Renal cortex interstitium (tissue), 3 donors: ENCODE data around the gene NDUFA13. TPM values are rescaled to one million over a fixed set of nuclear protein-coding genes. Genes with fewer than 3 reads are reported as not detected.

ENCODE experiments used
- polyA plus RNA-seq, 3 donors: library from polyadenylated mRNA; unstranded; fragments of 120-200 nt; gene quantifications; one replicate each; pipeline ENCODE4 v1.2.1, GENCODE V29; 2013; ENCODE audit not compliant: insufficient read length in 3 of 3

NDUFA13 gene
- polyA plus RNA-seq, 3 donors = 241 to 343 (median 284) TPM

Other genes with a start within 250 kb of the NDUFA13 start
- 1 to 10 TPM; 2.3 to 4.7 (median 3.8) TPM for gene TM6SF2, start 242.9 kb upstream of the NDUFA13 start, polyA plus RNA-seq
- gene SUGP1, start 195.7 kb upstream of the NDUFA13 start, polyA plus RNA-seq = 10 to 100 TPM; 50.4 to 65.1 (median 64.6) TPM
- gene MAU2, start 195.4 kb upstream of the NDUFA13 start, polyA plus RNA-seq = 10 to 100 TPM; 45.0 to 85.6 (median 50.0) TPM
- gene GATAD2A, start 110.5 kb upstream of the NDUFA13 start, polyA plus RNA-seq = 10 to 100 TPM; 46.4 to 58.0 (median 54.2) TPM
- gene TSSK6, start 677 bp upstream of the NDUFA13 start, polyA plus RNA-seq = 1 to 10 TPM in 2 of 3 donors, under 1 TPM in 1; 0.59 to 1.4 (median 1.3) TPM
- 10 to 100 TPM in 1 of 3 donors, 1 to 10 TPM in 2; 6.8 to 12.4 (median 9.3) TPM for gene YJEFN3, start 12.7 kb downstream of the NDUFA13 start, polyA plus RNA-seq
- under 1 TPM; 0.11 to 0.26 (median 0.12) TPM for gene CILP2, start 22.0 kb downstream of the NDUFA13 start, polyA plus RNA-seq
- gene PBX4, start 102.5 kb downstream of the NDUFA13 start, polyA plus RNA-seq = 1 to 10 TPM; 2.6 to 9.1 (median 4.0) TPM
- 10 to 100 TPM; 21.6 to 34.5 (median 31.0) TPM for gene LPAR2, start 112.0 kb downstream of the NDUFA13 start, polyA plus RNA-seq
- 1 to 10 TPM; 3.6 to 6.9 (median 5.6) TPM for gene GMIP, start 127.4 kb downstream of the NDUFA13 start, polyA plus RNA-seq
- 10 to 100 TPM; 47.5 to 68.2 (median 51.9) TPM for gene ATP13A1, start 147.5 kb downstream of the NDUFA13 start, polyA plus RNA-seq
- 10 to 100 TPM; 15.3 to 15.8 (median 15.6) TPM for gene ZNF101, start 152.6 kb downstream of the NDUFA13 start, polyA plus RNA-seq
- 10 to 100 TPM; 12.5 to 16.2 (median 13.9) TPM for gene ZNF14, start 216.9 kb downstream of the NDUFA13 start, polyA plus RNA-seq